Measurements from ENCODE around the gene DYNC2I2. TPM values are rescaled to one million over a fixed set of nuclear protein-coding genes. Genes with fewer than 3 reads are reported as not detected.

DYNC2I2 gene
- total RNA-seq, 1 donor from 2014 or later: 37.3 TPM

DNA sequence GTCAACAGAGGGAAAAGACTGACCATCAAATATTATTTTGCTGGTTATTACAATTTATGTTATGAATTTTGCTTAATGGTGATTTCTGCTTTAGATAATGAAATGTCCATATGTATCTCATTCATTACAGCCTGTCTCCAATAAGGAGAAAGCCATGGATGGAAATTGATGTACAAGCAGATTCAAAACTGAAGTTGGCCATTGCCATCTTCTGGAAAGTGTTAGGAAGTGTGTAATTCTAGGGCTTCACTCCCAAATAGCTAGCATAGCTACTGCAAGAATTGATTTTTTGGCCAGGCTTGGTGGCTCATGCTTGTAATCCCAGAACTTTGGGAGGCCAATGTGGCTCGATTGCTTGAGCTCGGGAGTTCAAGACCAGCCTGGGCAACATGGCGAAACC, 45.8 kb downstream of the DYNC2I2 start:
- no peak overlapping the region for H3K4me3 ChIP-seq
- intact Hi-C loops (cut with DNase I): no loop called here
- DNase-seq (no peak), ATAC-seq (no peak)
- no peak for TF ChIP-seq CTCF (IDR thresholded peaks at IDR 0.05)
- H3K27ac ChIP-seq: no peak overlapping the region
- no peaks in the 10 kb centered on the region for H3K27me3 ChIP-seq (ENCODE audit: low read depth)
- H3K9me3 ChIP-seq: no peaks in the 10 kb centered on the region
- H3K36me3 ChIP-seq: peaks cover 100% of the 10 kb centered on the region
- no peaks in the 10 kb centered on the region for H3K4me1 ChIP-seq

GRCh38 chr9:128607642-128608350, 48.9 kb downstream of the DYNC2I2 start:
- DNase-seq: no peak
- Histone ChIP-seq H3K27ac (no peak overlapping the region), H3K4me1 (no peaks in the 10 kb centered on the region), H3K9me3 (no peaks in the 10 kb centered on the region), H3K4me3 (no peak overlapping the region), H3K36me3 (peaks cover 100% of the 10 kb centered on the region), H3K27me3 (ENCODE audit: low read depth) (no peaks in the 10 kb centered on the region)
- TF ChIP-seq CTCF (IDR thresholded peaks at IDR 0.05): no peak
- intact Hi-C loops (cut with DNase I): no loop called here
- peak; percentile 31 to 34 for ATAC-seq

DNA sequence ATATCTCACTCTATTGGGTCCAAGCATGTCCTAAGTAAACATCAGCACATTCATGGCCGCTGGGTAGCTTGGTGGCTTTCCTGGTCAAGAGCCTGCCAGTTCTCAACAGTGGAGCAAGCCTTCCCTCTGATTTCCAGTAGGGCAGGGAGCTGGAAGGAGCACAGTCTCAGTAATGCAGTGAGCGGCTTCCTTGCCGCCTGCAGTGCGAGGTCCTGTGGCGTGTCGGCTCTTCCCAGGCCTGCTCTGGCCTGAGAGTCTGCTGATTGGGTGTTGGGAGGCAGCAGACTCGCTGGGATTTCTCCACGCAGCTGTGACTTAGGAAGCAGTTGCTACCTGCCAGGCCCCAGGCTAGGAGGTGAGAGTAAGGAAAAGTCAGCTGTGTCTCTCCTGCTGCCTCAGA, 53.0 kb downstream of the DYNC2I2 start:
- intact Hi-C loops (cut with DNase I): no loop called here
- no peak overlapping the region for H3K4me3 ChIP-seq
- no peak overlapping the region for H3K27ac ChIP-seq
- H3K36me3 ChIP-seq: peaks cover 100% of the 10 kb centered on the region
- no peaks in the 10 kb centered on the region for H3K9me3 ChIP-seq
- H3K4me1 ChIP-seq: no peaks in the 10 kb centered on the region
- no peak for TF ChIP-seq CTCF (IDR thresholded peaks at IDR 0.05)
- DNase-seq (no peak), ATAC-seq (no peak)
- H3K27me3 ChIP-seq (ENCODE audit: low read depth): no peaks in the 10 kb centered on the region

DNA sequence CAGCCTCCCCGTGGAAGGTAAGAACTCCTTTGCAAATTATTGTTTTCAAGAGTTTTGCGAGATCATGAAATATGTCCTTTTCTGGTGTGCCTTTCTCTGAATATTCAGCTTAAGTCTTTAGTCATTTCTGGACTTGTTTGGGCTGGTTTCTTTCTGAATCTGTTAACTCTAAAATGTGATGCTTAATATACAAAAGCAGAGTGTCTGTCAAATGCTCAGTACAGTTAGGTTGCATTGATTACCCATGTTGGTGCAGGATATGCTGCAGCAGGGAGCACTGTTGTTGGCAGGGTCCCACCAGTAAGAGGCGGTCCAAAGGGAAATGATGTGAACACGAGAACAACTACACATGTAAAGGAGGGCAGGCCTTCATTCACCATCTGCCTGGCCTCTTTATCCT, 56.5 kb downstream of the DYNC2I2 start:
- Histone ChIP-seq H3K27ac (no peak overlapping the region), H3K36me3 (peaks cover 100% of the 10 kb centered on the region), H3K4me3 (no peak overlapping the region), H3K4me1 (no peaks in the 10 kb centered on the region), H3K9me3 (no peaks in the 10 kb centered on the region), H3K27me3 (ENCODE audit: low read depth) (no peaks in the 10 kb centered on the region)
- intact Hi-C loops (cut with DNase I): no loop called here
- no peak for TF ChIP-seq CTCF (IDR thresholded peaks at IDR 0.05)
- no peak for DNase-seq
- ATAC-seq: no peak

GRCh38 chr9:128595471-128595870, 61.2 kb downstream of the DYNC2I2 start:
- TF ChIP-seq CTCF (IDR thresholded peaks at IDR 0.05): no peak
- no peak overlapping the region for H3K27ac ChIP-seq
- H3K4me1 ChIP-seq: no peaks in the 10 kb centered on the region
- ATAC-seq (no peak), DNase-seq (no peak)
- no peaks in the 10 kb centered on the region for H3K9me3 ChIP-seq
- no peaks in the 10 kb centered on the region for H3K27me3 ChIP-seq (ENCODE audit: low read depth)
- H3K4me3 ChIP-seq: no peak overlapping the region
- H3K36me3 ChIP-seq: peaks cover 100% of the 10 kb centered on the region
- intact Hi-C loops (cut with DNase I): no loop called here

All from lower lobe of right lung (tissue), 2 donors.